Ramos (cell line): Measurements from ENCODE around the gene AIF1L.

Experiments used
- in situ Hi-C: fragments of 300-500 bp; cut with MboI; formaldehyde crosslinking; loops from one replicate; pipeline ENCODE4 v1.14.3; 2022; ENCODE audit warnings: low sequenced_read_pairs; ENCODE audit not compliant: unreplicated experiment

The AIF1L gene

GRCh38 chr9:131076347-131077195, 19.8 kb upstream of the AIF1L start:
- in situ Hi-C loops: no loop called here

GRCh38 chr9:131078427-131079366, 17.6 kb upstream of the AIF1L start:
- in situ Hi-C loops: no loop called here

- in situ Hi-C loops: no loop called here
These were observed 15.7 kb upstream of the AIF1L start for GRCh38 chr9:131080589-131080988.

- in situ Hi-C loops: no loop called here
These were observed 14.5 kb upstream of the AIF1L start for GRCh38 chr9:131081868-131082267.

GRCh38 chr9:131082774-131083512, 13.4 kb upstream of the AIF1L start:
- in situ Hi-C loops: no loop called here

- in situ Hi-C loops: no loop called here
These were observed 11.5 kb upstream of the AIF1L start for GRCh38 chr9:131084661-131085369.

GRCh38 chr9:131085370-131086122, 10.8 kb upstream of the AIF1L start:
- in situ Hi-C loops: no loop called here

- in situ Hi-C loops: no loop called here
These were observed 8.9 kb upstream of the AIF1L start for GRCh38 chr9:131087354-131087893.

GRCh38 chr9:131090025-131090787, 6.1 kb upstream of the AIF1L start:
- in situ Hi-C loops: no loop called here

GRCh38 chr9:131091352-131091992, 4.9 kb upstream of the AIF1L start:
- in situ Hi-C loops: no loop called here

- in situ Hi-C loops: no loop called here
These were observed 4.3 kb upstream of the AIF1L start for GRCh38 chr9:131092030-131092429.

GRCh38 chr9:131092548-131093440, 3.5 kb upstream of the AIF1L start:
- in situ Hi-C loops: no loop called here

- in situ Hi-C loops: no loop called here
These were observed 2.3 kb upstream of the AIF1L start for GRCh38 chr9:131094015-131094414.

GRCh38 chr9:131094622-131095021, 1.7 kb upstream of the AIF1L start:
- in situ Hi-C loops: no loop called here

- in situ Hi-C loops: no loop called here
These were observed 564 bp upstream of the AIF1L start for GRCh38 chr9:131095666-131096268.
